Ascending aorta (tissue), 2 donors: ENCODE results near the gene ISL1. TPM values are rescaled to one million over a fixed set of nuclear protein-coding genes. Genes with fewer than 3 reads are reported as not detected.

Source experiments
- DNase-seq, 2 donors: peaks; one replicate each; pipeline ENCODE4 v3.0.0-alpha.2; 2019; ENCODE audit warnings: low spot score in 2 of 2
- H3K27ac ChIP-seq, 2 donors: fragments of 200-600 bp; sonication (generic); one replicate each; pipeline ENCODE4 v1.5.1; 2016 to 2017; ENCODE audit warnings: mild to moderate bottlenecking in 1 of 2
- H3K27me3 ChIP-seq: fragments of 200-600 bp; sonication (generic); one replicate; pipeline ENCODE4 v1.5.1; 2017
- H3K36me3 ChIP-seq, 2 donors: fragments of 200-600 bp; sonication (generic); one replicate each; pipeline ENCODE4 v1.5.1; 2016
- H3K4me1 ChIP-seq, 2 donors: fragments of 200-600 bp; sonication (generic); one replicate each; pipeline ENCODE4 v1.5.1; 2016 to 2017; ENCODE audit warnings: mild to moderate bottlenecking in 1 of 2
- H3K4me3 ChIP-seq, 2 donors: fragments of 200-600 bp; sonication (generic); one replicate each; pipeline ENCODE4 v1.5.1; 2016 to 2017; ENCODE audit warnings: mild to moderate bottlenecking in 1 of 2
- H3K9me3 ChIP-seq, 2 donors: fragments of 200-600 bp; sonication (generic); one replicate each; pipeline ENCODE4 v1.5.1; 2016
- intact Hi-C: fragments of 100-400 bp; cut with DNase I; formaldehyde crosslinking; loops from one replicate; pipeline ENCODE4 v1.15.1; 2023
- total RNA-seq: library from RNA; depleted of rRNA; stranded (reverse); fragments of >200 nt; gene quantifications from one replicate; pipeline ENCODE4 v1.1.0, GENCODE V29; 2016
- TF ChIP-seq, protein P1 (sequence below), 3 experiments: fragments of 200-600 bp in 2 of 3; fragments of 450-650 bp in 1 of 3; sonication (generic) in 2 of 3; IDR thresholded peaks; one replicate each; pipeline ENCODE4 v1.5.1; 2016 to 2019; ENCODE audit warnings: antibody characterized with exemption in 3 of 3, mild to moderate bottlenecking in 1 of 3, moderate library complexity in 1 of 3

Gene ISL1
- total RNA-seq, result not detected

DNA sequence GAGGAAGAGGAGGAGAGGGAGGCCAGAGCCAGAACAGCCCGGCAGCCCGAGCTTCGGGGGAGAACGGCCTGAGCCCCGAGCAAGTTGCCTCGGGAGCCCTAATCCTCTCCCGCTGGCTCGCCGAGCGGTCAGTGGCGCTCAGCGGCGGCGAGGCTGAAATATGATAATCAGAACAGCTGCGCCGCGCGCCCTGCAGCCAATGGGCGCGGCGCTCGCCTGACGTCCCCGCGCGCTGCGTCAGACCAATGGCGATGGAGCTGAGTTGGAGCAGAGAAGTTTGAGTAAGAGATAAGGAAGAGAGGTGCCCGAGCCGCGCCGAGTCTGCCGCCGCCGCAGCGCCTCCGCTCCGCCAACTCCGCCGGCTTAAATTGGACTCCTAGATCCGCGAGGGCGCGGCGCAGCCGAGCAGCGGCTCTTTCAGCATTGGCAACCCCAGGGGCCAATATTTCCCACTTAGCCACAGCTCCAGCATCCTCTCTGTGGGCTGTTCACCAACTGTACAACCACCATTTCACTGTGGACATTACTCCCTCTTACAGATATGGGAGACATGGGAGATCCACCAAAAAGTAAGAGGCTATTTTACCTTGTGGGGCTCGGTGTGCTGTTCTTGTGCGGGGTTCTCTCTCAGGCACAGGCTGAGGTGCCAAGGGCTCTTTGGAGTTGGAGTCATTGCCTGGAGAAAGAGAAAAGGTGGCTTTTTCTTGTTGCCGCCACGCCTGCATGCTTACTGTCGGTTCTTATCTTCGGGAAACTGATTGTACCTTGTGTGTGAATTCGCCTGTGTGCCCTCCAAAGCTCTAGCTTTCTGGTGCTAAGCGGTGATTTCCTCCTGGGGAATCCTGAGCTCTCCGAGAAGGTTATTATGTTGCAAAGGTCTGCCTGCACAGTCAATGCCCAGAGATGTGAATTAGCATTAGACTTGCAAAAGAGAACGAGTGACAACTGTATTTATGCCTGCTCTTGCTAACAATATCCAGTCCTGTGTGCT is at the start of gene ISL1:
ISL1 (plus strand) TSS at position 318 of the 991 bp plus-strand sequence; CDS start at position 542, 224 bp downstream.
- H3K27ac ChIP-seq, result no peak within 1 kb of the TSS
- peaks cover 0 to 4% of the 10 kb centered on the region in 2 donors for H3K4me1 ChIP-seq

DNA sequence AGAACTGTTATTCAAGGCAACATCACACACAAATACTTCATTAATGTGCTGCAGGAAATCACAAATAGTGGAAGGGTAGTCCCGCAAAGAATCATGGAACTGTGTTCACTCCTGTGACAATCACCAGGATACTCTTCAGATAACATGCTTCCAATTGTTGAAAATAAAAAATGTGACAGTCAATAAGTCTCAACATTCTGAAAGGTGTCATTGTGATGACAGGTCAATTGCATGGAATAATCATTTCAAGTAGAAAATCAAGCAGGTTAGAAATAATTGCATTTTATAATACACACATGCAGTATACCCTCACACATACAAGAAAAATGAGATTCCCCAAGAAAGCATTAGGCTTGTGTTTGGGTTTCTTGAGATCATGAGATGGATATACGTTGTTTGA is 46.4 kb upstream of the ISL1 start:
- Histone ChIP-seq H3K4me3 (no peak overlapping the region), H3K4me1 (no peaks in the 10 kb centered on the region), H3K27me3 (no peaks in the 10 kb centered on the region), H3K27ac (no peak overlapping the region), H3K36me3 (no peaks in the 10 kb centered on the region), H3K9me3 (no peaks in the 10 kb centered on the region)
- DNase-seq, result no peak
- TF ChIP-seq, protein P1, sequence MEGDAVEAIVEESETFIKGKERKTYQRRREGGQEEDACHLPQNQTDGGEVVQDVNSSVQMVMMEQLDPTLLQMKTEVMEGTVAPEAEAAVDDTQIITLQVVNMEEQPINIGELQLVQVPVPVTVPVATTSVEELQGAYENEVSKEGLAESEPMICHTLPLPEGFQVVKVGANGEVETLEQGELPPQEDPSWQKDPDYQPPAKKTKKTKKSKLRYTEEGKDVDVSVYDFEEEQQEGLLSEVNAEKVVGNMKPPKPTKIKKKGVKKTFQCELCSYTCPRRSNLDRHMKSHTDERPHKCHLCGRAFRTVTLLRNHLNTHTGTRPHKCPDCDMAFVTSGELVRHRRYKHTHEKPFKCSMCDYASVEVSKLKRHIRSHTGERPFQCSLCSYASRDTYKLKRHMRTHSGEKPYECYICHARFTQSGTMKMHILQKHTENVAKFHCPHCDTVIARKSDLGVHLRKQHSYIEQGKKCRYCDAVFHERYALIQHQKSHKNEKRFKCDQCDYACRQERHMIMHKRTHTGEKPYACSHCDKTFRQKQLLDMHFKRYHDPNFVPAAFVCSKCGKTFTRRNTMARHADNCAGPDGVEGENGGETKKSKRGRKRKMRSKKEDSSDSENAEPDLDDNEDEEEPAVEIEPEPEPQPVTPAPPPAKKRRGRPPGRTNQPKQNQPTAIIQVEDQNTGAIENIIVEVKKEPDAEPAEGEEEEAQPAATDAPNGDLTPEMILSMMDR (IDR thresholded peaks at IDR 0.05), result no peak
- intact Hi-C loops, result no loop called here

More for the DNA sequence above, at the start of gene ISL1:
- Histone ChIP-seq H3K9me3 (no peaks in the 10 kb centered on the region), H3K36me3 (no peaks in the 10 kb centered on the region), H3K4me3 (peak within 1 kb of the TSS; percentile 43 to 53), H3K27me3 (peaks cover 3% of the 10 kb centered on the region)
- TF ChIP-seq, protein P1 (IDR thresholded peaks at IDR 0.05), result no peak
- intact Hi-C loops, result no loop called here
- no peak for DNase-seq

DNA sequence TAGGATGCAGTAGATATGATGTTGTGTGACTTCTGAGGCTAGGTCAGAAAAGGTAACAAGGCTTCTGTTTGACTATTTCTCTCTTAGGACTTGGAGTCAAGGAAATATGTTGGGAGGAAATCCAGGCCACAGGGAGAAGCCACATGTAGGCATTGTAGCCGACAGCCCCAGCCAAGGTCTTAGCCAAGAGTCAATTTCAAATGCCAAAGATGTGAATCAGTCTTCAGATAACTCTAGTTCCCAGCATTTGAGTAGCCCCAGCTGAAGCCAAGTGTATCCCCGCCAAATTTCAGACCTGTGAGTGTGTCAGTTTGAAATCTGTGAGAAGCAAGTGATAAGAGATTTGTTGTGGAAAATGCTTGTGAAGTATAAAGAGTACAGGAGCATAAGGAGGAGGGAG is 38.1 kb upstream of the ISL1 start:
- Histone ChIP-seq H3K27me3 (no peaks in the 10 kb centered on the region), H3K4me3 (no peak overlapping the region), H3K9me3 (no peaks in the 10 kb centered on the region), H3K27ac (no peak overlapping the region), H3K4me1 (no peaks in the 10 kb centered on the region), H3K36me3 (no peaks in the 10 kb centered on the region)
- intact Hi-C loops, result no loop called here
- no peak for DNase-seq
- TF ChIP-seq, protein P1 (IDR thresholded peaks at IDR 0.05), result no peak

GRCh38 chr5:51347157-51347556 is 36.1 kb upstream of the ISL1 start:
- TF ChIP-seq, protein P1 (IDR thresholded peaks at IDR 0.05), result no peak
- DNase-seq, result no peak
- Histone ChIP-seq H3K27ac (no peak overlapping the region), H3K9me3 (no peaks in the 10 kb centered on the region), H3K4me3 (no peak overlapping the region), H3K4me1 (no peaks in the 10 kb centered on the region), H3K27me3 (no peaks in the 10 kb centered on the region), H3K36me3 (no peaks in the 10 kb centered on the region)
- intact Hi-C loops, result no loop called here

DNA sequence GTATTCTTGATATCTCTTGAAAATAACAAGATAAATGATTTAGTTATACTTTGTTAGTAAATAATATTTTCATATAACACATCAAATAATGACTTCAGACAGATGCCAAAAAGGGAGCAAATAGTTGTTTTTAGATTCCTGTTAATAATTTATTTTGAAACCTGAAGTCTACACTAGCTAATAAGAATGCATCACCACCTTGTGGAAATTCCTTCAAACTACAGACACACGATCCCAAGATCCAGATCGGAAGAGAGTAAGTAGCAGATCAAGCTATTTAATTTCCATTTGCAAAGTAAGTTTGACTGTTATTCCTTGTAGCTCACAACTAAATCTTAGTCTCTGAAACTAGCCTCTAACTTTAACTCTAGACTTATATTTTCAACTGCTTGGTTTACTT is 35.5 kb upstream of the ISL1 start:
- TF ChIP-seq, protein P1 (IDR thresholded peaks at IDR 0.05), result no peak

More for the DNA sequence above, 35.5 kb upstream of the ISL1 start:
- Histone ChIP-seq H3K4me3 (no peak overlapping the region), H3K36me3 (no peaks in the 10 kb centered on the region), H3K27me3 (no peaks in the 10 kb centered on the region), H3K9me3 (no peaks in the 10 kb centered on the region), H3K27ac (no peak overlapping the region), H3K4me1 (no peaks in the 10 kb centered on the region)
- intact Hi-C loops, result no loop called here
- DNase-seq, result no peak
